ENCODE results near the gene METTL13.

DNA sequence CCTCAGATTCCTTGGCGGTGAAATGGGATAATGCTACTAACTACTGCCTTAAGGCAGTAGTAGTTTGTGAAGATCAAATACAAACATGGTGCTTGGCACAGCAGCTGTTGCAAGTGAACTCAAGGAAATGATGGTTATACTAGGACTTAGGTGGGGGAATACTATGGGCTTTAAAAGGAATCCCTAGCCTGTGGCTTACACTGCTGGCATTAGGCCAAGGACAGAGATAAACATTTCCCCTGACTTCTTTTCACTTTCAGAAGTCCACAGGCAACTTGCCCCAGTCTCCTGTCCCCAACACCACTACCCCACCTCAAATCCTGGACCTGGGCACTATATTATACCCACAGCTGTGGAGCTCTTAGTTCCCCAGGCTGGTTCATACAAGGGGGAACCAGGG is 26.5 kb upstream of the METTL13 start:
- TF ChIP-seq, protein P1, sequence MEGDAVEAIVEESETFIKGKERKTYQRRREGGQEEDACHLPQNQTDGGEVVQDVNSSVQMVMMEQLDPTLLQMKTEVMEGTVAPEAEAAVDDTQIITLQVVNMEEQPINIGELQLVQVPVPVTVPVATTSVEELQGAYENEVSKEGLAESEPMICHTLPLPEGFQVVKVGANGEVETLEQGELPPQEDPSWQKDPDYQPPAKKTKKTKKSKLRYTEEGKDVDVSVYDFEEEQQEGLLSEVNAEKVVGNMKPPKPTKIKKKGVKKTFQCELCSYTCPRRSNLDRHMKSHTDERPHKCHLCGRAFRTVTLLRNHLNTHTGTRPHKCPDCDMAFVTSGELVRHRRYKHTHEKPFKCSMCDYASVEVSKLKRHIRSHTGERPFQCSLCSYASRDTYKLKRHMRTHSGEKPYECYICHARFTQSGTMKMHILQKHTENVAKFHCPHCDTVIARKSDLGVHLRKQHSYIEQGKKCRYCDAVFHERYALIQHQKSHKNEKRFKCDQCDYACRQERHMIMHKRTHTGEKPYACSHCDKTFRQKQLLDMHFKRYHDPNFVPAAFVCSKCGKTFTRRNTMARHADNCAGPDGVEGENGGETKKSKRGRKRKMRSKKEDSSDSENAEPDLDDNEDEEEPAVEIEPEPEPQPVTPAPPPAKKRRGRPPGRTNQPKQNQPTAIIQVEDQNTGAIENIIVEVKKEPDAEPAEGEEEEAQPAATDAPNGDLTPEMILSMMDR (IDR thresholded peaks at IDR 0.05) = no peak
- TF ChIP-seq EZH2 (IDR thresholded peaks at IDR 0.05) (no peak), EZH2phosphoT487 (IDR thresholded peaks at IDR 0.05) (no peak)

All from neural progenitor cell (in vitro differentiated cells).